Suppressor macrophage treated with lipopolysaccharide for 4 hours (primary cell): ENCODE measurements around the gene ANKEF1.
"Not testable (repeated sequence)": the region's sequence is repeated elsewhere in the genome, so short reads cannot be mapped to it uniquely, and the experiment has no call there.

ENCODE experiments used
- DNase-seq: peaks from one replicate; pipeline ENCODE4 v3.0.0-alpha.2; 2020

ANKEF1 gene

GRCh38 chr20:10034717-10035571 lies at the start of gene ANKEF1:
Gene ANKEF1, plus strand, starts transcription at chr20:10034987. Its CDS starts 3,315 bp downstream, at chr20:10038302.
- no peak for DNase-seq

DNA sequence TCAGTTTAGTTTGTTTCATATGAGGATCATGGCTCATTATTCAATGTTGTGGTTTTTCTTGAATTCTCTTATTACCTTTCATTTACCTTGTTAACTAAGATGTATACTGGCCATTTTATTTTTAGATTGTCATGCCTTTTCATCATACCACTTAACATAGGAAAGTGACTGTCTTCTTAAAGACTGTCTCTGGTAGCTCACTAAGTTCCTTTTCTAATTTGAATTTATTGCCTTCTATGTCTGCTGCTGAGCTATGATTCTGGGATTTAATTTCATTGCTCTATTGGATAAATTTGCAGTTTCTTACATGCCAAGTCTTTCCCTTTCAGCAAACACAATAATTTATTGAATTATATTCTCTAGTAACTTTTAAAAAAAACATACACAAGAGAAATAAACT lies 49.5 kb upstream of the ANKEF1 start:
- no peak for DNase-seq

- DNase-seq = peak; percentile 37
Measured at GRCh38 chr20:9985773-9986172, 49.0 kb upstream of the ANKEF1 start.

- peak; percentile 84 for DNase-seq
Measured at GRCh38 chr20:9989066-9989724, 45.6 kb upstream of the ANKEF1 start.

GRCh38 chr20:9993137-9993536 lies 41.6 kb upstream of the ANKEF1 start:
- peak; percentile 72 for DNase-seq

GRCh38 chr20:9994676-9995075 lies 40.1 kb upstream of the ANKEF1 start:
- no peak for DNase-seq

- DNase-seq = no peak
Measured at GRCh38 chr20:9995510-9996272, 39.1 kb upstream of the ANKEF1 start.

DNA sequence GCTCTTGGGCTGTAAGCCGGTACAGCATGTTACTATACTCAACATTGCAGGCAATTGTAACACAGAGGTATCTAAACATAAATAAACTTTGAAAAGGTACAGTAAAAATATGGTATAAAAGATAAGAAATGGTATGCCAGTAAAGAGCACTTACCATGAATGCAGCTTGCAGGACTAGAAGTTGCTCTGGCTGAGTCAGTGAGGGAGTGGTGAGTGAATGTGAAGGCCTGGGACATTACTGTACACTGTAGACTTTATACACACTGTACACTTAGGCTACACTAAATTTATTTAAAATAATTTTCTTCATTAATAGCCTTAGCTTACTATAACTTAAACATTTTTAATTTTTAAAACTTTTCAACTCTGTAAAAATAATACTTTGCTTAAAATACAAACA lies 37.8 kb upstream of the ANKEF1 start:
- DNase-seq = no peak

GRCh38 chr20:9999645-10000044 lies 35.1 kb upstream of the ANKEF1 start:
- peak; percentile 85 for DNase-seq

DNA sequence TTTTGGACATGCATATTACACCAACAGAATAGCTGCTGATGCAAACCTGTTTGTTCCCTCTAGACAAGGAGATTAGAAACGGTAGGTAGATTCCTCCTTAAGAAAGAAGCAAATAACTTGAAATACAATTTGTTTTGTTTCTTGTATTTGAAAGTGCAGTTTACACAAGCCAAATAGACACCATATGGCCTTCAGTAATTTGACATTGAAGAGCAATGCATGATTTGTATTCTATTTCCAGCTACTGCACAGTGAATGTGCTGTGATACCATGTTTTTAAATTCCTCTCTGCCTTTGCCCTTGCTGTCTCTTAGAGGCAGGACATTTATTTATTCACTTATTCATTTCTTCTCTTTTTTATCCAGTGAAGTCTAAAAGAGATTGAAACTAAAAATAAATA lies 31.9 kb upstream of the ANKEF1 start:
- no peak for DNase-seq

DNA sequence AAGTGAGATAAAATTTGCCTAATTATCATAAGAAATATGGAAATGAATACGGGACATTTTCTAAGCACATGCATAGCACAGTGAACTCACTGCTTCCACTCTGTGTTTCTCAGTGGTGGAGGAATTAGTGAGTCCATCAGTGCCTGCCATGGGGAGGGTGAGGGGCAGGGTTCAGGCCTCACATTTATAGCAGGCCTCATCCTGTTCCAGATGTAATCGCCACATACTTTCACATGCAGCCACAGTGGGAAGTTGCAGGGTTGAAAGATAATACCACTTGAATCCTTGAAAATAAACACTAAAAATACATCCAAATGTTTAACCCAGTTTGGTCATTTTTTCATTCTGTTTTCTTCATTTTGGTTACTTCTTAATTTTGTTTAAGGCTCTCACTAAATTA lies 29.9 kb upstream of the ANKEF1 start:
- no peak for DNase-seq

DNA sequence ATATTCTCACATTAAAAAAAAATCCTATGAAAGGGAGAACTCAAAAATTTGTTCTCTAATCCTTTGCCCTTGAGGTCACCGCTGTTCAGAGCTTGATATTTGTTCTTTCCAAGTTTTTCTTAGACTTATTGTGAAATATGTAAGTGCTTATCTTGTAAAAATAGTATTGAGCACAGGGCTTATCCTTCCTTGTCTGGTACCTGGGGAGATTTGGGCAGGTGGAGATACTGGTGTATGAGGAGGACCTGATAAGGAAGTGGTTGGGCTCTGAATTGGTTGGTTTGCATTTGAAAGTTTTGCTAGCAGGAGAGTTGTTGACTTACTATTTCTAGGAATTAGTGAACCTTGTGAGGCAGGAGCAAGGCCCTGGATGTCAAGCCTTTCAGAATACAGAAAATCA lies 28.9 kb upstream of the ANKEF1 start:
- no peak for DNase-seq

DNA sequence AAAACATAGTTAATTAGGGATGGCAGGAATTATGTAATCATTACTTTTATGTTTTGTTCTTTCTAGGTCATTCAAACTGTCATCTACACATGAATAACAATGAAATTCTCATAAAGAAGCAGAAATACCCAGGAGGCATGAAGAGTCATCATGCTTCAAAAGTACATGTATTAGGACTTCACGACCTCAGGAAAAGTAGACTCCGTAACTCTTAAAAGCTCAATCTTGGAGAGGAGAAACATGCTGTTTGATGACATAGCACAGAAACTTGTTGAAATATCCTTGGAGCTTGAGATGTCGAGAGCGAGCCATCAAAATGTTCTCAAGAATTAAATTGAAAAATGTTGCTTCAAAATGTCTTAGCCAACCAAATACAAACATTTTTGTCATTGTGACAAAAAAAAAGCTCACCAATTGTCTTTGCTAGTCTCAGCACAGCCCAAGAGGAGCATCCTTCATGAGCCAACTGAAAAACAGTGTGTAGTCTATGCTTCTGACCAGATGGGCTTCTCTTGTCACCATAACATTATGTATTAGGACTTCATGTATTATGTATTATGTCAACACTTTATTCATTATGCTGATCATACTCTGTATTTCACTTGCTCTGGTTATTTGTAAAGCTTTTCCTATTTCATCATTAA lies 28.2 kb upstream of the ANKEF1 start:
- no peak for DNase-seq

DNA sequence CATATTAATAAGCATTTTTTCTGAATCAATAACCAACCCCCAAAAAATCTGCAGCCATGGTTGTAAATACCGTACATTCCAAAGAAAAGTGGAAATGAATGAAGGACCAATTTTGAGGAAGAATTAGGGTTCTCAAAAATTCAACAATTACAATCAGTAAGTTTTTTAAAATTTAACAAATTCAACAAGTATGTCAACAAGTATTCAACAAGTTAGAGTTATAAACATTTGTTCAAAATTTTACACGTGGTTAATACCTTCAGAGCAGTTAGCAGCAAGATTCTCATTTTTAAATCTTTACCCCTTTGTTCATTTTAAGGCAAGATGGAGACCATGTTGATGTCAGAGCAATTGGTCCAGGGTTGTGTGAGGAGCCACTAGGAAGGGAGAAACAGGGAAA lies 27.6 kb upstream of the ANKEF1 start:
- DNase-seq = no peak

DNA sequence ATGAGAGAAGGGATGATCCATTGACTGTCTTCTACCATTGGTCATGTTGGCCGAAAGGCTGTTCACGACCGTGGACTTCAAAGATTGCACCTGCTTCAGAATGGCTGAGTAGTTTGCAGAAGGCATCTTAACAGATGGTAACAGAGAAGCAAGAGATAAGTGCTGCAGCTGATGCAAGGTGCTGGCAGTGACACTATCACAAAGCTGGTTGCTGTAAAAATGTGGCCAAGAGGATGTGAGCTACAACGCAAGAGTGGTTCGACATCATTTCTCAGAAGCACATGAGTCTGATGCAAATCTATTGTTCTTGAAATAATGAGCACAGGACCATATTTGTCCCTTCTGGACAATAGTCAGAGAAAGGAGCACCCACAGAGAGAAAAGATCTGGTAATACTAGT lies 27.0 kb upstream of the ANKEF1 start:
- DNase-seq = no peak

- peak; percentile 27 for DNase-seq
Measured at GRCh38 chr20:10012464-10012863, 22.3 kb upstream of the ANKEF1 start.

- no peak for DNase-seq
Measured at GRCh38 chr20:10014431-10014830, 20.4 kb upstream of the ANKEF1 start.

DNA sequence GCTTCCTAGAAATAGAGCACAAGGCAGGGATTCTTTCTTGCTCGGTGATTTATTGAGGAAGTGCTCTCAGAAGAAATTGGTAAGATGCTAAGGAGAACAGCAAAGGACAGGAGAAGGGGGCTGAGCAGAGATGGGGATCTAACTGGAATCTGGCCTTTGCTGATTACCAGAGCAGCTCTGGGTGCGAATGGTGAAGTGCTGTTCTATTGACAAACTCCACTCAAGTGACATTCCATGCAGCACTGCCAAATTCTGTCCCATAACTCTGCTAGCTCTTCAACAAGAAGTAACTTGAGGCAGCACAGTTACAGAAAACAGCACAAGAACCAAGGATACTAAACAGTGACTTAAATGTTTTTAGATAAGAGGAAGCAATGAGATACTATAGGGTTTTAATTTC lies 13.8 kb upstream of the ANKEF1 start:
- no peak for DNase-seq

GRCh38 chr20:10022625-10023024 lies 12.2 kb upstream of the ANKEF1 start:
- DNase-seq = no peak

- no peak for DNase-seq
Measured at GRCh38 chr20:10023911-10024310, 10.9 kb upstream of the ANKEF1 start.

DNA sequence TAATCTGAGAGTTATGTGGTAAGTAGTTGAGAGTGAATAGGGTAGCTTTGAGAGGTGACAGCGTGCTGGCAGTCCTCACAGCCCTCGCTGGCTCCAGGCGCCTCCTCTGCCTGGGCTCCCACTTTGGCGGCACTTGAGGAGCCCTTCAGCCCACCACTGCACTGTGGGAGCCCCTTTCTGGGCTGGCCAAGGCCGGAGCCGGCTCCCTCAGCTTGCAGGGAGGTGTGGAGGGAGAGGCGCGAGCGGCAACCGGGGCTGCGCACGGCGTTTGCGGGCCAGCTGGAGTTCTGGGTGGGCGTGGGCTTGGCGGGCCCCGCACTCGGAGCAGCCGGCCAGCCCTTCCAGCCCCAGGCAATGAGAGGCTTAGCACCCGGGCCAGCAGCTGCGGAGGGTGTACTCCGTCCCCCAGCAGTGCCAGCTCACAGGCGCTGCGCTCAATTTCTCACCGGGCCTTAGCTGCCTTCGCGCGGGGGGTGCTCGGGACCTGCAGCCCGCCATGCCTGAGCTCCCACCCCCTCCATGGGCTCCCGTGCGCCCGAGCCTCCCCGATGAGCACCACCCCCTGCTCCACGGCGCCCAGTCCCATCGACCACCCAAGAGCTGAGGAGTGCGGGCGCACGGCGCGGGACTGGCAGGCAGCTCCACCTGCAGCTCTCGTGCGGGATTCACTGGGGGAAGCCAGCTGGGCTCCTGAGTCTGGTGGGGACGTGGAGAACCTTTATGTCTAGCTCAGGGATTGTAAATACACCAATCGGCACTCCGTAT lies 3.2 kb upstream of the ANKEF1 start:
- not testable (repeated sequence) for DNase-seq

DNA sequence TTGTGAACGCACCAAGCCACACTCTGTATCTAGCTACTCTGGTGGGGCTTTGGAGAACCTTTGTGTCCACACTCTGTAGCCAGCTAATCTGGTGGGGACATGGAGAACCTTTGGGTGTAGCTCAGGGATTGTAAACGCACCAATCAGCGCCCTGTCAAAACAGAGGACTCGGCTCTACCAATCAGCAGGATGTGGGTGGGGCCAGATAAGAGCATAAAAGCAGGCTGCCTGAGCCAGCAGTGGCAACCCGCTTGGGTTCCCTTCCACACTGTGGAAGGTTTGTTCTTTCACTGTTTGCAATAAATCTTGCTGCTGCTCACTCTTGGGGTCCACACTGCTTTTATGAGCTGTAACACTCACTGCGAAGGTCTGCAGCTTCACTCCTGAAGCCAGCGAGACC lies 2.5 kb upstream of the ANKEF1 start:
- not testable (repeated sequence) for DNase-seq
